Measurements from ENCODE around the gene OR4D11. TPM values are rescaled to one million over a fixed set of nuclear protein-coding genes. Genes with fewer than 3 reads are reported as not detected.

The OR4D11 gene
- total and polyA plus RNA-seq, 9 of the 15 experiments (the other 6 are each of a cell fraction or from before 2014, with no cell fraction given), result not detected

- TF ChIP-seq ATF6 (CRISPR knock-in tag; IDR thresholded peaks at IDR 0.05) (no peak), SRSF1 (IDR thresholded peaks at IDR 0.05; ENCODE audit: low read depth, low read length) (no peak), ZNF57 (CRISPR knock-in tag; IDR thresholded peaks at IDR 0.05) (no peak), ZNF311 (CRISPR knock-in tag; IDR thresholded peaks at IDR 0.05) (no peak), CCNT2 (IDR thresholded peaks at IDR 0.05; ENCODE audit: borderline replicate concordance, extremely low read depth, insufficient read length, low read depth, low read length) (no peak), CC2D1A (IDR thresholded peaks at IDR 0.05) (no peak), ZNF316 (IDR thresholded peaks at IDR 0.05) (no peak), BHLHE40 (IDR thresholded peaks at IDR 0.05; ENCODE audit: low read length) (no peak), FOSL1 (tag; conservative IDR thresholded peaks at IDR 0.05) (no peak), HLTF (IDR thresholded peaks at IDR 0.05) (no peak), ATF1 (CRISPR knock-in tag; IDR thresholded peaks at IDR 0.05) (no peak), ATF1 (tag; IDR thresholded peaks at IDR 0.05) (no peak), ERF (CRISPR knock-in tag; IDR thresholded peaks at IDR 0.05) (no peak), MED1 (CRISPR knock-in tag; IDR thresholded peaks at IDR 0.05; ENCODE audit: borderline replicate concordance) (no peak), ZNF764 (CRISPR knock-in tag; IDR thresholded peaks at IDR 0.05; ENCODE audit: low read depth) (0 out of 2 replicates have a peak, but pooled peaks have one; percentile 69), ZNF134 (CRISPR knock-in tag; conservative IDR thresholded peaks at IDR 0.05) (no peak), NR2F6 (CRISPR knock-in tag; IDR thresholded peaks at IDR 0.05) (no peak), POLR3A (IDR thresholded peaks at IDR 0.05; ENCODE audit: borderline replicate concordance, extremely low read depth, insufficient read depth, insufficient read length) (peak; percentile 82), COPS2 (conservative IDR thresholded peaks at IDR 0.05) (no peak), HNRNPK (IDR thresholded peaks at IDR 0.05; ENCODE audit: low read depth, low read length, poor library complexity, severe bottlenecking) (no peak), RBM39 (optimal IDR thresholded peaks at IDR 0.05; ENCODE audit: low read depth, low read length) (no peak), PHF8 (IDR thresholded peaks at IDR 0.05; ENCODE audit: borderline replicate concordance, low read length) (no peak; the same call in 1 of the 2 replicates)
- TF ChIP-seq, protein P1, sequence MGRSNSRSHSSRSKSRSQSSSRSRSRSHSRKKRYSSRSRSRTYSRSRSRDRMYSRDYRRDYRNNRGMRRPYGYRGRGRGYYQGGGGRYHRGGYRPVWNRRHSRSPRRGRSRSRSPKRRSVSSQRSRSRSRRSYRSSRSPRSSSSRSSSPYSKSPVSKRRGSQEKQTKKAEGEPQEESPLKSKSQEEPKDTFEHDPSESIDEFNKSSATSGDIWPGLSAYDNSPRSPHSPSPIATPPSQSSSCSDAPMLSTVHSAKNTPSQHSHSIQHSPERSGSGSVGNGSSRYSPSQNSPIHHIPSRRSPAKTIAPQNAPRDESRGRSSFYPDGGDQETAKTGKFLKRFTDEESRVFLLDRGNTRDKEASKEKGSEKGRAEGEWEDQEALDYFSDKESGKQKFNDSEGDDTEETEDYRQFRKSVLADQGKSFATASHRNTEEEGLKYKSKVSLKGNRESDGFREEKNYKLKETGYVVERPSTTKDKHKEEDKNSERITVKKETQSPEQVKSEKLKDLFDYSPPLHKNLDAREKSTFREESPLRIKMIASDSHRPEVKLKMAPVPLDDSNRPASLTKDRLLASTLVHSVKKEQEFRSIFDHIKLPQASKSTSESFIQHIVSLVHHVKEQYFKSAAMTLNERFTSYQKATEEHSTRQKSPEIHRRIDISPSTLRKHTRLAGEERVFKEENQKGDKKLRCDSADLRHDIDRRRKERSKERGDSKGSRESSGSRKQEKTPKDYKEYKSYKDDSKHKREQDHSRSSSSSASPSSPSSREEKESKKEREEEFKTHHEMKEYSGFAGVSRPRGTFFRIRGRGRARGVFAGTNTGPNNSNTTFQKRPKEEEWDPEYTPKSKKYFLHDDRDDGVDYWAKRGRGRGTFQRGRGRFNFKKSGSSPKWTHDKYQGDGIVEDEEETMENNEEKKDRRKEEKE (IDR thresholded peaks at IDR 0.05; ENCODE audit: borderline replicate concordance in 1 of 2, control insufficient read depth in 1 of 2, low read depth in 2 of 2, low read length in 1 of 2), result no peak
Measured at GRCh38 chr11:59551659-59552521, 48.5 kb downstream of the OR4D11 start (continued).

Data from K562 (cell line).